ENCODE data around the gene KIAA1671.

- TF ChIP-seq TAF1 (IDR thresholded peaks at IDR 0.05; ENCODE audit: borderline replicate concordance, insufficient read depth, low read length) (no peak), REST (IDR thresholded peaks at IDR 0.05; ENCODE audit: insufficient read depth in 1 of 2, low read depth in 2 of 2, low read length in 2 of 2) (no peak), POLR2AphosphoS5 (IDR thresholded peaks at IDR 0.05; ENCODE audit: low read depth, low read length) (no peak)
Measured at GRCh38 chr22:25200967-25201366, 248.5 kb downstream of the KIAA1671 start.

Measured in PFSK-1 (cell line).